ENCODE results near the gene UBE2U. TPM values are rescaled to one million over a fixed set of nuclear protein-coding genes. Genes with fewer than 3 reads are reported as not detected.
"Not testable (repeated sequence)": the region's sequence is repeated elsewhere in the genome, so short reads cannot be mapped to it uniquely, and the experiment has no call there.

The UBE2U gene
- total RNA-seq, 8 experiments from 2014 or later = 0.47 TPM; not detected in 7

- Histone ChIP-seq H3K4me1 (replicated peaks in 1 of 2) (no peaks in the 10 kb centered on the region), H3K27ac (no peak overlapping the region), H3K4me3 (no peak overlapping the region)
- in situ Hi-C loops (cut with MboI; ENCODE audit: low pct_unique_long_range_greater_than_20kb in 2 of 9, low sequenced_read_pairs in 9 of 9, unreplicated experiment in 9 of 9) = loop anchor here (10.0 to 25.0 kb wide), 4 partner anchors 573 to 636 kb away; no protein-coding TSS in a partner anchor
- WGBS, 10 experiments = 22 to 83% (median 56%) methylated on average over 1 to 5 of the region's 5 CpGs
- peak in 2 of 8 experiments; percentile 36 to 49 for ATAC-seq (replicated peaks in 6 of 8)
Observed at GRCh38 chr1:64248065-64248464, 44.6 kb downstream of the UBE2U start.

- not testable (repeated sequence) for ATAC-seq (replicated peaks in 6 of 8); H3K27ac ChIP-seq; H3K4me1 ChIP-seq (replicated peaks in 1 of 2); H3K4me3 ChIP-seq
- WGBS, 10 experiments = 50 to 100% (median 88%) methylated on average over 1 to 2 of the region's 2 CpGs; no CpG with 5 or more reads in 3 of the 10 experiments
- in situ Hi-C loops (cut with MboI; ENCODE audit: low pct_unique_long_range_greater_than_20kb in 2 of 9, low sequenced_read_pairs in 9 of 9, unreplicated experiment in 9 of 9) = loop anchor here in 7 of 9 experiments (25.0 kb wide), 6 partner anchors 212 to 587 kb away; partner anchors contain the start of gene CACHD1 (in 1 of the 7)
Observed at GRCh38 chr1:64250472-64250871, 47.0 kb downstream of the UBE2U start.

- no peak for ATAC-seq (replicated peaks in 6 of 8)
- WGBS, 10 experiments = 60 to 86% (median 75%) methylated on average over 1 to 3 of the region's 3 CpGs; no CpG with 5 or more reads in 3 of the 10 experiments
- Histone ChIP-seq H3K27ac (no peak overlapping the region), H3K4me3 (no peak overlapping the region), H3K4me1 (replicated peaks in 1 of 2) (no peaks in the 10 kb centered on the region)
- in situ Hi-C loops (cut with MboI; ENCODE audit: low pct_unique_long_range_greater_than_20kb in 2 of 9, low sequenced_read_pairs in 9 of 9, unreplicated experiment in 9 of 9) = loop anchor here in 7 of 9 experiments (25.0 kb wide), 6 partner anchors 210 to 585 kb away; partner anchors contain the start of gene CACHD1 (in 1 of the 7)
Observed at GRCh38 chr1:64251971-64252370, 48.5 kb downstream of the UBE2U start.

- 0 to 100% (median 94%) methylated on average over 1 to 2 of the region's 2 CpGs; no CpG with 5 or more reads in 2 of the 10 experiments for whole genome bisulfite sequencing, 10 experiments
- not testable (repeated sequence) for ATAC-seq (replicated peaks in 6 of 8); H3K4me1 ChIP-seq (replicated peaks in 1 of 2); H3K4me3 ChIP-seq; H3K27ac ChIP-seq
- in situ Hi-C loops (cut with MboI; ENCODE audit: low pct_unique_long_range_greater_than_20kb in 2 of 9, low sequenced_read_pairs in 9 of 9, unreplicated experiment in 9 of 9) = loop anchor here in 7 of 9 experiments (25.0 kb wide), 6 partner anchors 205 to 580 kb away; partner anchors contain the start of gene CACHD1 (in 1 of the 7)
Observed at GRCh38 chr1:64257233-64257632, 53.8 kb downstream of the UBE2U start.

DNA sequence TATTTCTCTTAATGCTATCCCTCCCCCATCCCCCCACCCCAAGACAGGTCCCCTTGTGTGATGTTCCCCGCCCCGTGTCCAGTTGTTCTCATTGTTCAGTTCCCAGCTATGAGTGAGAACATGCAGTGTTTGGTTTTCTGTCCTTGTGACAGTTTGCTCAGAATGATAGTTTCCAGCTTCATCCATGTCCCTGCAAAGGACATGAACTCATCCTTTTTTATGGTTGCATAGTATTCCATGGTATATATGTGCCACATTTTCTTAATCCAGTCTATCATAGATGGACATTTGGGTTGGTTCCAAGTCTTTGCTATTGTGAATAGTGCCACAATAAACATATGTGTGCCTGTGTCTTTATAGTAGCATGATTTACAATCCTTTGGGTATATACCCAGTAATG, 55.0 kb downstream of the UBE2U start:
- H3K27ac ChIP-seq; ATAC-seq (replicated peaks in 6 of 8); H3K4me3 ChIP-seq; H3K4me1 ChIP-seq (replicated peaks in 1 of 2): not testable (repeated sequence)
- 50% methylated on average over 2 of the region's 2 CpGs; no CpG with 5 or more reads in 9 of the 10 experiments for WGBS, 10 experiments
- in situ Hi-C loops (cut with MboI; ENCODE audit: low pct_unique_long_range_greater_than_20kb in 2 of 9, low sequenced_read_pairs in 9 of 9, unreplicated experiment in 9 of 9) = loop anchor here in 7 of 9 experiments (25.0 kb wide), 6 partner anchors 204 to 579 kb away; partner anchors contain the start of gene CACHD1 (in 1 of the 7)

DNA sequence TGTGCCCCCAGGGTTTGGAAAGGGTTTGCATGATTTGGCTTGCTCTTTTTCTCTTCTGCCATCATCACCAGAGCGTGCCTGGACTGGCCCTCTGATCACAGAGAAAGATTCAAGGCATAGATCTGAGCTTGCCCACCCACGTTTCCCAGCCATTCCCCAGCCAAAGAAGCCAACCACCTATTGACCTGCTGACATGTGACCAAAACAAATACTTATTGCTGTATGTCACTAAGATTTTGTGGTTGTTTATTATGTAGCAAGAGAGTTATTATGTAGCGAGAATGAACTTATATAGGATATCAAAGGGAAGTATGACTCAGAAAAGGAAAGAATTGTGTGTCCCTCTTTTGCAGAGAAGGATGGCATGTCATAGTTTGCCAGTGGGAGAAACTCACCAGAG, 59.9 kb downstream of the UBE2U start:
- ATAC-seq (replicated peaks in 6 of 8) = no peak
- Histone ChIP-seq H3K4me1 (replicated peaks in 1 of 2) (no peaks in the 10 kb centered on the region), H3K4me3 (no peak overlapping the region), H3K27ac (no peak overlapping the region)
- WGBS, 10 experiments = 40 to 100% (median 90%) methylated on average over 1 to 3 of the region's 3 CpGs; no CpG with 5 or more reads in 1 of the 10 experiments
- in situ Hi-C loops (cut with MboI; ENCODE audit: low pct_unique_long_range_greater_than_20kb in 2 of 9, low sequenced_read_pairs in 9 of 9, unreplicated experiment in 9 of 9) = loop anchor here in 8 of 9 experiments (10.0 to 25.0 kb wide), 8 partner anchors 199 to 574 kb away; partner anchors contain the start of gene CACHD1 (in 1 of the 8)

DNA sequence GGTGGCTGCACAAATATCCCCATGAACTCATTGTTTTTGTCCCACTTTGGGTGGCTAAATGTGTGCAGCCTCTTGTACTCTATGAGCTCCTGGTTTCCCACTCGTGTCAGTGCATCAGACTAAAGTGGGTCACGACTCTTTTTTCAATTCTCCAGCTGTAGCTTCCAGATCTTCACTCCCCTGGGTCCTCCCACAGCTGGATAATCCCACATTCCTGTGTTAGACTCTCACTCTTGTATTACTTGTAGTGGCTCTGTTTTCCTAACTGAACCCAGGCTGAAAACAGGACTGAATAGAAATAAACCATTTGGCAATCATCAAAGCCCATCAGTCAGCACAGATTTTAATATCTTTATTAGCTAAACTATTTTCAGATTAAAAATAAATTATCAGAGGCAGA, 60.4 kb downstream of the UBE2U start:
- in situ Hi-C loops (cut with MboI; ENCODE audit: low pct_unique_long_range_greater_than_20kb in 2 of 9, low sequenced_read_pairs in 9 of 9, unreplicated experiment in 9 of 9) = loop anchor here in 8 of 9 experiments (10.0 to 25.0 kb wide), 8 partner anchors 198 to 573 kb away; partner anchors contain the start of gene CACHD1 (in 1 of the 8)
- H3K4me3 ChIP-seq = no peak overlapping the region
- no peak for ATAC-seq (replicated peaks in 6 of 8)
- WGBS, 10 experiments = 10 to 83% (median 59%) methylated on average over 2 of the region's 2 CpGs; no CpG with 5 or more reads in 4 of the 10 experiments
- no peaks in the 10 kb centered on the region for H3K4me1 ChIP-seq (replicated peaks in 1 of 2)
- H3K27ac ChIP-seq = no peak overlapping the region

GRCh38 chr1:64265141-64265540, 61.7 kb downstream of the UBE2U start:
- Histone ChIP-seq H3K4me1 (replicated peaks in 1 of 2) (no peaks in the 10 kb centered on the region), H3K27ac (no peak overlapping the region), H3K4me3 (no peak overlapping the region)
- no peak for ATAC-seq (replicated peaks in 6 of 8)
- in situ Hi-C loops (cut with MboI; ENCODE audit: low pct_unique_long_range_greater_than_20kb in 2 of 9, low sequenced_read_pairs in 9 of 9, unreplicated experiment in 9 of 9) = loop anchor here in 8 of 9 experiments (10.0 to 25.0 kb wide), 8 partner anchors 197 to 572 kb away; partner anchors contain the start of gene CACHD1 (in 1 of the 8)
- 17 to 100% (median 78%) methylated on average over 1 to 2 of the region's 2 CpGs; no CpG with 5 or more reads in 2 of the 10 experiments for WGBS, 10 experiments

- no peak for ATAC-seq (replicated peaks in 6 of 8)
- in situ Hi-C loops (cut with MboI; ENCODE audit: low pct_unique_long_range_greater_than_20kb in 2 of 9, low sequenced_read_pairs in 9 of 9, unreplicated experiment in 9 of 9) = loop anchor here in 8 of 9 experiments (10.0 to 25.0 kb wide), 8 partner anchors 195 to 570 kb away; partner anchors contain the start of gene CACHD1 (in 1 of the 8)
- Histone ChIP-seq H3K27ac (no peak overlapping the region), H3K4me3 (no peak overlapping the region), H3K4me1 (replicated peaks in 1 of 2) (no peaks in the 10 kb centered on the region)
- 27 to 94% (median 78%) methylated on average over 2 of the region's 2 CpGs; no CpG with 5 or more reads in 2 of the 10 experiments for WGBS, 10 experiments
Observed at GRCh38 chr1:64266991-64267390, 63.6 kb downstream of the UBE2U start.

DNA sequence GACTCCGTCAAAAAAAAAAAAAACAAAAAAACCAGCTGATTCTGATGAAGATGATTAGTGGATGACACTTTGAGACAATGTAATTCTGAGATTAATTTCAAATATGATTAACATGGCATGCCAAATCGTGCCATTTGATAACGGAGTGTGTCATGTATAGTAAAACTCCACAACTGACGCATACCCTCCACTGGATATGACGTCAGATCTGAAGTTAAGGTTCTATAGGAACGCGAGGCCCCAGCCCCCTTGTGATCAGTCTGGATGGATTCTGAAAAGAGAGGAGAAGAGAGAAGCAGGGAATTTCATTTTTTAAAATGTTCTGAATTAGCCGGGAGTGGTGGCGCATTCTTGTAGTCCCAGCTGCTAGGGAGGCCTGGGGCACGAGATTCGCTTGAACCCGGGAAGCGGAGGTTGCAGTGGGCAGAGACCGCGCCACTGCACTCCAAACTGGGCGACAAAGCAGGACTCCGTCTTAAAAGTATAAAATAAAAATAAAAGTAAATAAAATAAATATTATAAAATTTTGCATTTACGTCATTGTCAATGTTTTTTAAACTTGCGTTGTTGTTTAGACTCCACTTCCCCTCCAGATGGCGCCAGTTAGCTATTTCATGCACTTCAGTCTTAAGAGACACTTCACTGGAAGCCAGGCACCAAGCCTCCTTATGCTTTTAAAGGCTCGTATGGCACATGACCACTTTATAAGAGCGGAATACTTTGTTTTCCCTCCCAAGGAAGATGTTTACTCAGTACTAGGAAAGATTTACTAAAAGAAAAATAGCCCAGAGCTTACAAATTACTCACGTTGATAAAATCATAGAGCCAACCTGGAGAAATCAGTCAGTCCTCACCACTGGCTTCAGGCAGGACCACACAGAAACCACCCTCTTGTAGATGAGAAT, 65.5 kb downstream of the UBE2U start:
- in situ Hi-C loops (cut with MboI; ENCODE audit: low pct_unique_long_range_greater_than_20kb in 2 of 9, low sequenced_read_pairs in 9 of 9, unreplicated experiment in 9 of 9) = loop anchor here in 8 of 9 experiments (10.0 to 25.0 kb wide), 8 partner anchors 193 to 568 kb away; partner anchors contain the start of gene CACHD1 (in 1 of the 8)
- ATAC-seq (replicated peaks in 6 of 8) = peak; percentile 68 to 91 (median 86)
- 11 to 83% (median 54%) methylated on average over 3 to 23 of the region's 23 CpGs for WGBS, 10 experiments
- Histone ChIP-seq H3K27ac (no peak overlapping the region), H3K4me3 (no peak overlapping the region), H3K4me1 (replicated peaks in 1 of 2) (no peaks in the 10 kb centered on the region)

DNA sequence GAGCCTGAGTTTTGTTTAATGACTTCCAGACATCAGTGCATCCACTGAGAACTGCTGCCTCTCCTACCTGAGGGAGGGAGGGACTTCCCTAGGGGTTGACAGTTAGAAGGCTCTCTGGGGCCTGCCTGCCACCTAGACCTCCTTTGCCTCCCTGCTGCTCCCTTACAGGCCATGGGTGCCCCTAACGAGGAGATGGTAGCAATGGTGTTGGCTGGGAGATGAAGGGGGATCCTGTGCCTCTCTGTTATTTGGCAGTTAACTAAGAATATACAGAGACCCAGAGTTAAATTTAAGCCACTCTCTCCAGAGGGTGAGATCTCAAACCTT, 66.1 kb downstream of the UBE2U start:
- H3K4me1 ChIP-seq (replicated peaks in 1 of 2) = no peaks in the 10 kb centered on the region
- H3K4me3 ChIP-seq = no peak overlapping the region
- ATAC-seq (replicated peaks in 6 of 8) = peak in 4 of 8 experiments; percentile 18 to 52 (median 28)
- no peak overlapping the region for H3K27ac ChIP-seq
- in situ Hi-C loops (cut with MboI; ENCODE audit: low pct_unique_long_range_greater_than_20kb in 2 of 9, low sequenced_read_pairs in 9 of 9, unreplicated experiment in 9 of 9) = loop anchor here in 8 of 9 experiments (10.0 to 25.0 kb wide), 8 partner anchors 193 to 568 kb away; partner anchors contain the start of gene CACHD1 (in 1 of the 8)
- WGBS, 10 experiments = 20 to 70% (median 43%) methylated on average over 1 of the region's 1 CpG; no CpG with 5 or more reads in 5 of the 10 experiments

- H3K4me3 ChIP-seq = no peak overlapping the region
- WGBS, 10 experiments = 55 to 100% (median 75%) methylated on average over 1 to 4 of the region's 4 CpGs; no CpG with 5 or more reads in 2 of the 10 experiments
- in situ Hi-C loops (cut with MboI; ENCODE audit: low pct_unique_long_range_greater_than_20kb in 2 of 9, low sequenced_read_pairs in 9 of 9, unreplicated experiment in 9 of 9) = no loop called here
- no peak overlapping the region for H3K27ac ChIP-seq
- ATAC-seq (replicated peaks in 6 of 8) = no peak
- peaks cover 3 to 7% of the 10 kb centered on the region in 2 donors for H3K4me1 ChIP-seq (replicated peaks in 1 of 2)
Observed at GRCh38 chr1:64280001-64280400, 76.6 kb downstream of the UBE2U start.

All from motor neuron (in vitro differentiated cells).